Measurements from ENCODE around the gene CKM. TPM values are rescaled to one million over a fixed set of nuclear protein-coding genes. Genes with fewer than 3 reads are reported as not detected.

The CKM gene
- polyA plus RNA-seq, 4 donors, result 0.09 to 30.5 (median 14.4) TPM

DNA sequence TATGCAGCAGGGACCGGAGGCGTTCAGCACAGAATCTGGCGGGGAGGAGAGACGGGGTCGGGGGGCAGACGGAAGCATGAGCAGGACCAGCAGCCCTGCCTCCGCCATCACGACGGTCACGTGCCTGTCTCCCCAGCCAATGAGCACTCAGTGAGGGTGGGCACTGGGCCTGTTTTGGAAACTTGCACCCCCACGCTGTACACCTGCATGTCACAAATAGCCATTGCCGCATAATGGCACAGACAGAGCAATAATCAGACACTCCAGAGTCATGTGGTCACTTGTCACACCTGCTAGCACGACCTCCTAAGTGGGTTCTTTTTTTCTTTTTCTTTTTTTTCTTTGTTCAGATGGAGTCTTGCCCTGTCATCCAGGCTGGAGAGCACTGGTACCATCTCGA, 38.9 kb upstream of the CKM start:
- Histone ChIP-seq H3K4me3 (ENCODE audit: low read depth in 1 of 3, low read length in 3 of 3) (no peak overlapping the region), H3K9me3 (ENCODE audit: control insufficient read depth in 2 of 2, insufficient read depth in 1 of 2, low read depth in 1 of 2, low read length in 1 of 2) (no peaks in the 10 kb centered on the region), H3K27me3 (ENCODE audit: control insufficient read depth in 3 of 3, insufficient read depth in 3 of 3, low read length in 3 of 3) (no peaks in the 10 kb centered on the region), H3K36me3 (ENCODE audit: control insufficient read depth in 3 of 3, insufficient read depth in 2 of 3, low read depth in 1 of 3, low read length in 3 of 3) (peaks cover 2 to 74% (median 6%) of the 10 kb centered on the region in 3 donors), H3K4me1 (ENCODE audit: control insufficient read depth in 3 of 3, insufficient read depth in 2 of 3, low read depth in 1 of 3, low read length in 2 of 3) (no peaks in the 10 kb centered on the region), H3K27ac (ENCODE audit: low read depth in 1 of 3, low read length in 2 of 3) (no peak overlapping the region)
- no peak for FAIRE-seq
- DNase-seq, result no peak
- WGBS, 3 donors, result 92 to 94% (median 93%) methylated on average over 14 of the region's 14 CpGs

DNA sequence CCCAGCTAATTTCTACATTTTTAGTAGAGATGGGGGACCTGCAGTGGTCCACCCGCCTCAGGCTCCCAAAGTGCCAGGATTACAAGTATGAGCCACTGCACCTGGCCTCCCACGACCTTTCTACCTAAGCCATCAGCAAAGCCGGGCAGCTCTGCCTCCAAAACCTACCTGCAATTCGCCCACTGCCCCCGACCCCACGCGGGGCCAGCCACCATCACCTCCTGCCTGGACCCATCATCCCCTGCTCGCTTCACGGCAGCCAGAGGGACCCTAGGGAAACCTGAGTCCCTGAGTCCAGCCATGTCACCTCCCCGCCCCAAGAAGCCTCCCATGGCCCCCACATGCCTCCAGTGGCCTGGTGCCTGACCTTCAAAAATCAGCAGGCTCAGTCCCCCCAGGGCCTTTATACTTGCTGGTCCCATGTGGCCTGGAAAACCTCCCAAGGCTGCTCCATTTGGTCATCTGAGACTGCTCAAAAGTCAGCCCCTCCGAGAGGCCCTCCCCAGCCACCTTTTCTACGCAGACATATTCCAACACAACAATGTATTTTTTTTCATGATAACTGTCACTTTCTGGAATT, 35.6 kb upstream of the CKM start:
- Histone ChIP-seq H3K9me3 (ENCODE audit: control insufficient read depth in 2 of 2, insufficient read depth in 1 of 2, low read depth in 1 of 2, low read length in 1 of 2) (peaks cover 0 to 3% of the 10 kb centered on the region in 2 donors), H3K4me3 (ENCODE audit: low read depth in 1 of 3, low read length in 3 of 3) (no peak overlapping the region), H3K4me1 (ENCODE audit: control insufficient read depth in 3 of 3, insufficient read depth in 2 of 3, low read depth in 1 of 3, low read length in 2 of 3) (no peaks in the 10 kb centered on the region), H3K27ac (ENCODE audit: low read depth in 1 of 3, low read length in 2 of 3) (no peak overlapping the region), H3K36me3 (ENCODE audit: control insufficient read depth in 3 of 3, insufficient read depth in 2 of 3, low read depth in 1 of 3, low read length in 3 of 3) (peaks cover 2 to 77% (median 4%) of the 10 kb centered on the region in 3 donors), H3K27me3 (ENCODE audit: control insufficient read depth in 3 of 3, insufficient read depth in 3 of 3, low read length in 3 of 3) (no peaks in the 10 kb centered on the region)
- FAIRE-seq (no peak), DNase-seq (no peak)
- 88 to 95% (median 90%) methylated on average over 12 of the region's 12 CpGs for WGBS, 3 donors

DNA sequence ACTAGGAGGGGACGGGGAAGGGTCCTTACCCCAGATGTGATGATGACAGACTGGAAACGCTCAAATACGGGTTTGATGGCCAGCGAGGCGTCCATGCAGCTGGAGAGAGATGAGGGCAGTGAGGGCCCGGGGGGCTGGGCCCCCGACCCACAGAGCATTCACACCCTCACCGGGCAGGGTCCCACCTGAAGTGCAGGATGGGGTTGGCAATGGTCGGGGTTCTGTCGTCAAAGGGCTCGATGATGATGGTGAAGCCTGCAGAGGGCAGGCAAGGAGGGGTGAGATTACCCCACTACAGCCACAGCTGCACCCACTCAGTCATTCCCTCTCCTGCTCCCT, 34.7 kb upstream of the CKM start:
- DNase-seq (no peak), FAIRE-seq (no peak)
- Histone ChIP-seq H3K9me3 (ENCODE audit: control insufficient read depth in 2 of 2, insufficient read depth in 1 of 2, low read depth in 1 of 2, low read length in 1 of 2) (peaks cover 0 to 3% of the 10 kb centered on the region in 2 donors), H3K4me1 (ENCODE audit: control insufficient read depth in 3 of 3, insufficient read depth in 2 of 3, low read depth in 1 of 3, low read length in 2 of 3) (no peaks in the 10 kb centered on the region), H3K27me3 (ENCODE audit: control insufficient read depth in 3 of 3, insufficient read depth in 3 of 3, low read length in 3 of 3) (no peaks in the 10 kb centered on the region), H3K4me3 (ENCODE audit: low read depth in 1 of 3, low read length in 3 of 3) (no peak overlapping the region), H3K36me3 (ENCODE audit: control insufficient read depth in 3 of 3, insufficient read depth in 2 of 3, low read depth in 1 of 3, low read length in 3 of 3) (peaks cover 0 to 78% (median 2%) of the 10 kb centered on the region in 3 donors), H3K27ac (ENCODE audit: low read depth in 1 of 3, low read length in 2 of 3) (no peak overlapping the region)
- 91 to 96% (median 92%) methylated on average over 10 to 11 of the region's 11 CpGs for WGBS, 3 donors

DNA sequence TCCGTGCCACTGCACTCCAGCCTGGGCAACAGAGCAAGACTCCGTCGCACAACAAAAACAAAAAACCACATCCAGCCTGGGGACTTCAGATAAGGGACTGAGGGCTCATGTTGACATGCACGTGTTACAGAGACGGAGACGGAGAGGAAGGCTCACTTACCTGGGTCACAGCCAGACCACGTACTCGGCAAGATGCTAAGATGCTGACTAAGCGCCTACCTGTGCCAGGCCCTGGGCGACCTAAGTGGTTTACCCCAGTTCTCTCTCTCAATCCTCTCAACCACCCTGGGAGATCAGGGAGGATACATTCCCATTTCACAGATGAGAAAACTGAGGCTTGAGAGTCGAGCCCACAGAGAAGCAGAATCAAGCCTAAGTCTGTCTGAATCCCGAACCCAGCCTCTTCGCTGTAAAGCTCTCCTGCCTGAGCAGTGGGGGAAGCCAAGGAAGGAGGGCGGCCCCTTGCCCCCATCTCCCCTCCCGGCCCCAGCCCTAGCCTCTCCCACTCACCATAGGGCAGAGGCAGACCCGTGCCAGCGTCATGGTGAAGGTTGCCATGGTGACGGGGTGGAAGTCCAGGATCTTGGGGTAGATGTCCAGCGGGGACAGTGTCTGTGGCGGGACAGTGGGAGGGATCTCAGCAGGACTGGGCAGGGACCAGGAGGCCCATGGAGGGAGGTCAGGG, 34.2 kb upstream of the CKM start:
- DNase-seq, result no peak
- Histone ChIP-seq H3K4me3 (ENCODE audit: low read depth in 1 of 3, low read length in 3 of 3) (no peak overlapping the region), H3K36me3 (ENCODE audit: control insufficient read depth in 3 of 3, insufficient read depth in 2 of 3, low read depth in 1 of 3, low read length in 3 of 3) (peaks cover under 1 to 78% (median 2%) of the 10 kb centered on the region in 3 donors), H3K27ac (ENCODE audit: low read depth in 1 of 3, low read length in 2 of 3) (no peak overlapping the region), H3K27me3 (ENCODE audit: control insufficient read depth in 3 of 3, insufficient read depth in 3 of 3, low read length in 3 of 3) (no peaks in the 10 kb centered on the region), H3K9me3 (ENCODE audit: control insufficient read depth in 2 of 2, insufficient read depth in 1 of 2, low read depth in 1 of 2, low read length in 1 of 2) (peaks cover 0 to 3% of the 10 kb centered on the region in 2 donors), H3K4me1 (ENCODE audit: control insufficient read depth in 3 of 3, insufficient read depth in 2 of 3, low read depth in 1 of 3, low read length in 2 of 3) (no peaks in the 10 kb centered on the region)
- 91 to 95% (median 91%) methylated on average over 20 of the region's 20 CpGs for WGBS, 3 donors
- no peak for FAIRE-seq

DNA sequence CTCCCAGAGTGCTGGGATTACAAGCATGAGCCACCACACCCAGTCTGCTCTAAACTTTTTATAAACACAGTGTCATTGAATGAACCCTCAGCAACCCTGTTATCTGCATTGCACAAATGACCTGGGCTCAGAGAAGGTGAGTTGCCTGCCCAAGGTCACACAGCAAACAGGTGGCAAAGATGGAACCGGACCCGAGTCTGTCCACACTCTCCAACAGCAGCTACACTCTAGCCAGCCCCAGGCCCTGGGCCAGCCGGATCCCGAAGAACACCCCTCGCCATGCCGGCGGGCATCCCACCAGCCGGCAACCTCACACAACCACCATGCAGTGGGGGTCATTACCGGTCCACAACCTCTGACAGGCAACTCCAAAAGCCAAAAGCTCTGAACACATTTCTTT, 33.2 kb upstream of the CKM start:
- DNase-seq (no peak), FAIRE-seq (no peak)
- Histone ChIP-seq H3K27ac (ENCODE audit: low read depth in 1 of 3, low read length in 2 of 3) (no peak overlapping the region), H3K27me3 (ENCODE audit: control insufficient read depth in 3 of 3, insufficient read depth in 3 of 3, low read length in 3 of 3) (no peaks in the 10 kb centered on the region), H3K9me3 (ENCODE audit: control insufficient read depth in 2 of 2, insufficient read depth in 1 of 2, low read depth in 1 of 2, low read length in 1 of 2) (peaks cover 0 to 3% of the 10 kb centered on the region in 2 donors), H3K4me1 (ENCODE audit: control insufficient read depth in 3 of 3, insufficient read depth in 2 of 3, low read depth in 1 of 3, low read length in 2 of 3) (no peaks in the 10 kb centered on the region), H3K36me3 (ENCODE audit: control insufficient read depth in 3 of 3, insufficient read depth in 2 of 3, low read depth in 1 of 3, low read length in 3 of 3) (peaks cover 0 to 80% (median 3%) of the 10 kb centered on the region in 3 donors), H3K4me3 (ENCODE audit: low read depth in 1 of 3, low read length in 3 of 3) (no peak overlapping the region)
- 97 to 99% (median 97%) methylated on average over 9 of the region's 9 CpGs for WGBS, 3 donors

DNA sequence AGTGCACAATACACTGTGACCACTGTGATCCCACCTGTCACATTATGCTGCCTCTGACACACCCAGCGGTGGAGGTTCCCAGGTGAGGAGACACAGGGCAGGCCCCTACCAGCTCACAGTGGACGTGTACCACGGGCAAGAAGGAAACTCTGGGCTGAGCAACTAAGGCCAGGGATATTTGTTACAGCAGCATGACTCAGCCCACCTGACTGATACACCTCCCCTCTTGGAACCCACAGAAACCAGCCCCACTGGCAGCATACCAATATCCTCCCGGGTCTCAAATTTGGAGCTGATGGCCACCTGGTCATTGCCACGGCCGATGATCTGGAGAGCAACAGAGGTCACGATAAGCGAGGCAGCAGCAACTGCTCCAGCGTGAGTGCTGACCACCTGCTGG, 32.7 kb upstream of the CKM start:
- no peak for FAIRE-seq
- Histone ChIP-seq H3K36me3 (ENCODE audit: control insufficient read depth in 3 of 3, insufficient read depth in 2 of 3, low read depth in 1 of 3, low read length in 3 of 3) (peaks cover 0 to 83% (median 3%) of the 10 kb centered on the region in 3 donors), H3K4me1 (ENCODE audit: control insufficient read depth in 3 of 3, insufficient read depth in 2 of 3, low read depth in 1 of 3, low read length in 2 of 3) (no peaks in the 10 kb centered on the region), H3K27ac (ENCODE audit: low read depth in 1 of 3, low read length in 2 of 3) (no peak overlapping the region), H3K27me3 (ENCODE audit: control insufficient read depth in 3 of 3, insufficient read depth in 3 of 3, low read length in 3 of 3) (no peaks in the 10 kb centered on the region), H3K4me3 (ENCODE audit: low read depth in 1 of 3, low read length in 3 of 3) (no peak overlapping the region), H3K9me3 (ENCODE audit: control insufficient read depth in 2 of 2, insufficient read depth in 1 of 2, low read depth in 1 of 2, low read length in 1 of 2) (peaks cover 0 to 3% of the 10 kb centered on the region in 2 donors)
- 97% methylated on average over 9 of the region's 9 CpGs for WGBS, 3 donors
- no peak for DNase-seq

DNA sequence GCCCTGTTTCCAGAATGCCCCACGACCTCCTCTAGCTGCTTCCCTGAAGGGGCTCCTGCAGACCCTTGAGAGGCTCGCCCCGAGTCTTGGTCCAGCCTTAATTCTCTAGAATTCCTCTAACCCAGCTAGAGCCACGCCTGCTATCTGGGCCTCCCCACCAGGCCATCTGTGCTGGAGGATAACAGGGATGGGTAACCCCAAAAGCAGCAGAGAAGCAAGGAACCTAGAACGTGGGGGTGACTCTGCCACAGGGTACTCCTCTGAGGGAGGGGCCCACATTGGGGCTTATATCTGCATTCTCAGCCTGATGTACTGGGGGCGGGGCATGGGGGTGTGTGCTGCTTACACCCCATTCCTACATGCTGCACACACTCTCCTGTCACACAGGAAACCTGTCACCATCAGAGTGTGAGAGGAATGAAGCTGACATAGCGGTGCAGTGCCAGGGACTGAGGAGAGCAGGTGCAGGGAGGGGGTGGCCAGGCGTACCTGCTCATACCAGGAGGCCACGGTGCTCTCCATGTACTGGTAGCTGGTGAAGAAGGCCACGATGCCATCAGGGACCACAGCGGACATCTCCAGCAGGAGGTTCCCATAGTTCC, 31.7 kb upstream of the CKM start:
- H3K27ac ChIP-seq (ENCODE audit: low read depth in 1 of 3, low read length in 2 of 3), result no peak overlapping the region
- WGBS, 3 donors, result 92 to 95% (median 93%) methylated on average over 11 of the region's 11 CpGs
- no peaks in the 10 kb centered on the region for H3K27me3 ChIP-seq (ENCODE audit: control insufficient read depth in 3 of 3, insufficient read depth in 3 of 3, low read length in 3 of 3)
- DNase-seq (no peak), FAIRE-seq (no peak)
- peaks cover 0 to 3% of the 10 kb centered on the region in 2 donors for H3K9me3 ChIP-seq (ENCODE audit: control insufficient read depth in 2 of 2, insufficient read depth in 1 of 2, low read depth in 1 of 2, low read length in 1 of 2)
- H3K4me1 ChIP-seq (ENCODE audit: control insufficient read depth in 3 of 3, insufficient read depth in 2 of 3, low read depth in 1 of 3, low read length in 2 of 3), result no peaks in the 10 kb centered on the region
- no peak overlapping the region for H3K4me3 ChIP-seq (ENCODE audit: low read depth in 1 of 3, low read length in 3 of 3)
- peaks cover 0 to 90% (median 6%) of the 10 kb centered on the region in 3 donors for H3K36me3 ChIP-seq (ENCODE audit: control insufficient read depth in 3 of 3, insufficient read depth in 2 of 3, low read depth in 1 of 3, low read length in 3 of 3)

DNA sequence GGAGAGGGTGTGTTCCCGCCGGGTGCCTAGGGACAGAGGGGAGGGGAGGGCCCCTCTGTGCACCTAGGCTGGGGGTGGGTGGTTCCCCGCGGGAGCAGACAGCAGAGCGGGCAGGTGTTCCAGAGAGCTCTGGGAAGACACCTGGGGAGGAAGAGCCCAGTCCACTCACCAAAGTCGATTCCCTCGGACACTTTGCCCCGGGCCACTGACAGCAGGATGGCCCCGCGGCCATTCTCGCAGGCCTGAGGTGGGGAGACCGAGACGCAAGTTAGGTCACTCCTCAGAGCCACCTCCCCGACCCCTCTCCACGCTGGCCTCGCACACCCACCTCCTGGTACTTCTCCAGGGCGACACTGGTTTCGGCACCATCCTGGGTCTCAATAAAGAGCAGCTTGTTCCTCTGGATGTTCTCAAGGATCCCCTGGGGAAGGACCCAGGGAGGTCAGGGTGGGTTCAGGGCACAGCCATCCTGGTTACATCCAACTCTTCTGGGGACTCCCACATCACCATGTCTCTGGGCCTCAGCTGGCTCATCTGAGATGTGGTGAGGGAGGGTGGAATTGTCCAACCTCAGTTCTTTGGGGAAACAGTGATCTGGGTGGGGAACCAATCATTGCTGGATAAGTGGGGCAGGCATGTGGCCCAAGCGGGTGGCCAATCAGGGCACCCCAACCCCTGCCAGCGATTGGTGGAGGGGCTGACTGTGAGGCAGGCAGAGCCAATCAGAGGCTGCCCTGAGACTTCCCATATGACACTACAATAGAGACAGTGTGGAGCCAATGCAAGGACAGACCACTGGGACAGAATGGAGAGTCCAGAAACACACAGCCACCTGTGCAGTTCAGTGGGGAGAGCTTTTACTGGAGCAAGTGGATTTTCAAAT, 30.5 kb upstream of the CKM start:
- Histone ChIP-seq H3K27ac (ENCODE audit: low read depth in 1 of 3, low read length in 2 of 3) (no peak overlapping the region), H3K4me3 (ENCODE audit: low read depth in 1 of 3, low read length in 3 of 3) (no peak overlapping the region), H3K4me1 (ENCODE audit: control insufficient read depth in 3 of 3, insufficient read depth in 2 of 3, low read depth in 1 of 3, low read length in 2 of 3) (no peaks in the 10 kb centered on the region), H3K9me3 (ENCODE audit: control insufficient read depth in 2 of 2, insufficient read depth in 1 of 2, low read depth in 1 of 2, low read length in 1 of 2) (peaks cover 0 to 3% of the 10 kb centered on the region in 2 donors), H3K36me3 (ENCODE audit: control insufficient read depth in 3 of 3, insufficient read depth in 2 of 3, low read depth in 1 of 3, low read length in 3 of 3) (peaks cover 0 to 83% (median 6%) of the 10 kb centered on the region in 3 donors), H3K27me3 (ENCODE audit: control insufficient read depth in 3 of 3, insufficient read depth in 3 of 3, low read length in 3 of 3) (no peaks in the 10 kb centered on the region)
- FAIRE-seq, result no peak
- WGBS, 3 donors, result 90 to 94% (median 93%) methylated on average over 19 to 20 of the region's 20 CpGs
- no peak for DNase-seq
